ENCODE results near the gene NTRK1.

NTRK1 gene

DNA sequence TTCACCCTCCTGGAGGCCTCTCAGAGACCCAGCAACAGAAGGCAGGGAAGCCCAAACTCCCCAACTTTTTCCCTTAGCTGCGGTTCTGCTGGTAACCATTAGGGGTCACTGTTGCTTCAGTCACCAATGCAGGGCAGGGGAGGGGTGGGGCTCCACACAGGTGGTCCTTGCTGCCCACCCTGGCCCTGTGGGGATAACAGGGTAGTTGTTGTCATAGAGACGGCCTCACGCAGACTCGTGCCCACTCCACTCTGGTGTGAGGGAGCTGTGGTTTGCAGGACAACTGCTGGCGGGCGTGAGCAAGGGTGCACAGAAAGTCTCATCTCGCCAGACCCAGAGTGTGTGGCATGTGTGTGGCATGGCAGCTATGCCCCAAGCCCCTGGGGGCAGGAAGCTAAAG, 21.7 kb upstream of the NTRK1 start:
- DNase-seq (ENCODE audit: low spot score): peak; percentile 82

DNA sequence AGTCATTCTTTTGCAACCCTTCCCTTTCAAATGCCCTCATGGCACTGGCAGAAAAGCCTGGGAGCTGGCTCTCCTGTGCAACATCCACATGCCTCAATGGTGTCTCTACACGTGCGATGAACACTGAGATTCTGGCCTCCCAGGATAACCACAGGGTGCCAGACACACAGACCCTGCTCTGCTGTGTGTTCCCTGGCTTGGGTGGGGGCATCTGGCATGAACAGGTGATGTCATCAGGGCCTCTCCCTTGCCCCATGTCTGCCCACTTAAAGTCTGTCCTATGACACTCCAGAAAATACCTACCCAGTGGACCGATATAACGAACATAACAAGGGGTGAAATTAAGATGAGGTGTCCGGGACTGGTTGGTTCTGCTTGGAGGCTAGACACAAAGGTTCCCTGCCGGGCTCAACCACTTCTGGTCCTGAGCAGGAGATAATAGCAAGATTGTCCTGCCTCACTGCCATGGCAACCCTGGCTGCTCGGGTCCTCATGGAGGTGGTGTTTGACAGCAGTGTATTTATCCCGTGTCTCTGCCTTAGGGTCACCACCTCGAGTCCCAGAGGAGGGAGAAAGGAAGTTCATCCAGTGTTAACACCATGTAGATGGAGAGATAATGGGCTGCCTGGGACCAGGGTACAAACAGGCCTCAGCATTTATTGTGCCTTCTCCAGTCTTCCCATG, 21.1 kb upstream of the NTRK1 start:
- no peak for DNase-seq (ENCODE audit: low spot score)

DNA sequence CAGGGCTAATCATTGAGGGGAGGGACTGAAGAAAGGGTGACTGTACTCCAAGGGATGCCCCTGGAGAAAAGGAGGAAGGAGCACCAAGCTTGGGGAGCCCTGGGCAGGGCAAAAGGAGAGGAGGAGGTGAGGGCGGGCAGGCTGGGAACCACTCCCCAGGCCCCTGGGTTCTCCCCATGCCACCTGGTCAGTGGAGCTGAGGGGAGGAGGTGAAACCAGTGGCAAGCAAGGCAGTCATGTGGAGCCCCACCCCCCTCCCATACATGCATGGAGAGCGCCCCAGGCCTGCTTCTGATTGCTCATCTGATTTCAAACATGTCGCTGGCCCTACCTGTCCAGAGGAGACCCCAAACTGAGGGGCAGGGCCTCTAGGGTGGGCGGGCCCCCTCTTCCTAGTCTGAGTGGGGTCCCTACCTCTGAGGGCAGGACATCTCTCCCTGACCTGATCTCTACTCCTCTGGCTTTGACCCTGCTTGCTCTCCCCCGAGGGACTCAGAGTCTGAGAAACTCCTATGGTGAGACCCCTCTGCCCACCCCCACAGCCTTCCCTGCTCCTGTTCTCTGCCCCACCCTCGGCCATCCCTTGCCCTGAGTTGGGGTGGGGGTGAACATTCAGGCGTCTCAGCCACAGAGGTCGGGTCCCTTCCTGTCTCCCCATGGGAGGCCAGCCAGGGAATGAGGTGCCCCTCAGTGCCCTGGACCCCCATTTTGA, 20.3 kb upstream of the NTRK1 start:
- DNase-seq (ENCODE audit: low spot score): no peak

DNA sequence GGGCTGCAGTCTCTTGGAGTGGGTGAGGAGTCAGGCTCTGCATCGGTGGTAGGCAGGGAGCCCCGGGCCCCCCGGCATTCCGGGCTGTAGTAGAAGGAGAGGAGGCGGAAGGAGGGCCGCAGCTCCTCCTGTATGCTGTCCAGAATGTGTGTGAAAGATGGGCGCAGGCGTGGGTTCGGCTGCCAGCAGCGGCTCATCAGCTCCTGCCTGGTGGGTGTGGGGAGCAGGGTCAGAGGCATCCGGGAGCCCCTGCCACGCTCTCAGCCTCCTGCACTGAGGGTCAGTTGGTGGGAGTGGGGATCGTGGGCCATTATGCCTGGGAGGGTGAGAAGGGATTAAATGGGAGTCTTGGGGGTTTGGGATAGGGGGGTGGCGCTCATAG, 19.8 kb upstream of the NTRK1 start:
- DNase-seq (ENCODE audit: low spot score): no peak

DNA sequence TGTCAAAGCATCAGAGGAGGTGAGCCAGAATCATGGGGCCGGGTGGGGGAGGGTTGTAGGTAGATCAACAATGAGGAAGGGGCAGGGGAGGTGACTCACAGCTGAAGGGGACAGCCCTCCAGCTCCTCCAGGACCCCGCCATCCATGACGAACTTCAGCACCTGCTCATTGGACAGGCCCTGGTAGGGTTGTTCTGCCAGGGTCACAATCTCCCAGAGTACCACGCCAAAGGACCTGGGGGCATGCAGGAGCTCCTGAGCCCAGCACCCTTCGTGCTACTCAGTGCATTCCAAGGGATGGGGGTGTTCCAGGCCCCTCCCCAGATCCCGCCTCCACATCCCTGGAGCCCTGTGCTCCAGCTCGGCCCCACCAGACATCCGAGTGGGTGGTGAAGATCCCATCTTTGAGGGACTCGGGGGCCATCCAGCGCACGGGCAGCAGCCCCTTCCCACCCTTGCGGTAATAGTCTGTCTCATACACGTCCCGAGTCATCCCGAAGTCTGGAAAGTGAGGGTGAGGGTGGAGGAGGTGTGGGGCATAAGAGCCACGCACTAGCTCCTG, 19.3 kb upstream of the NTRK1 start:
- no peak for DNase-seq (ENCODE audit: low spot score)

DNA sequence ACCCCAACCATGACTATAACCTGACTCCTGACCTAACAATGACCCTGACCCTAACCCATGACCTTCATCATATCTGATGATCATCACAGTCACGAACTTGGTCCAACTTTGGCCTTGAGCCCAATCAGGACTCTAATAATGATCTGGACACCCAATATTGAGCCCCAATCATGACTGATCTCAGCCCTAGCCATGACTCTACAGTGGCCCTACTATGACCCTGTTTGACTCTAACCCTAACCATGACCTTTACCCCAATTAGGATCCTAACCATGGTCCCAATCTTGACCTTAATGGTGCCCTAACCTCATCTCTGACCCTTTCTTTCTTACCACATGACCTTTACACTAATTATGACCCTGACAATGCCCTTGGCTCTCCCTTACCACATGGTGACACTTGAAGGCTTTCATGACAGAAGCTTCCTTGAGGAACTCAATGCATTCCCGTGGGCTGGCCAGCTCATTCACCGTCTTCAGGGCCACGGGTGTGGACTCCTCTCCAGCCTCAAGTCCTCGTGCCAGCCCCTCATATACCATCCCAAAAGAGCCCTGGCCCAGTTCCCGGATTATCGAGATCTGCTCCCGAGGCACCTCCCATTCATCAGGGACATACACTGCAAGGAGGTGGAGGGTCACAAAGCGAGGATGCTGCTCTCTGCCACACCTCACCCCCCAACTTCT, 17.9 kb upstream of the NTRK1 start:
- no peak for DNase-seq (ENCODE audit: low spot score)

DNA sequence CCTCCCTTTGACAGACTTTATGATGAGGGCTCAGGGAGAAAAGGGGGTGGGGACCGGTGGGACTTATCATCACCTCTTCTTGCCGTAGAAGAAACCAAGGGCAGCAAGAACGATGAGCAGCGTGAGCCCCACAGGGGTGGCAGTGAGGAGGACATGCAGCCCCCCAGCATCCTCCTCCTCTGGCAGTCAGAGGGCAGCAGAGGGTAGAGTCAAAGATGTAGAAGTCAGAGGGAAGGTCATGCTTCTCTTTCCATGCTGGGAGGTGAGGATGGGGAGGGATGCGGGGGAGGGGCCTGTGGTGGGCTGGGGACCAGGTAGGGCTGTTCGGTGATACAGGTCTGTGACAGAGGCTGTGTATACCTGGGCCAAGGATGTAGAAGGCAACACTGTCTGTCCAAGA, 16.6 kb upstream of the NTRK1 start:
- DNase-seq (ENCODE audit: low spot score): no peak

DNA sequence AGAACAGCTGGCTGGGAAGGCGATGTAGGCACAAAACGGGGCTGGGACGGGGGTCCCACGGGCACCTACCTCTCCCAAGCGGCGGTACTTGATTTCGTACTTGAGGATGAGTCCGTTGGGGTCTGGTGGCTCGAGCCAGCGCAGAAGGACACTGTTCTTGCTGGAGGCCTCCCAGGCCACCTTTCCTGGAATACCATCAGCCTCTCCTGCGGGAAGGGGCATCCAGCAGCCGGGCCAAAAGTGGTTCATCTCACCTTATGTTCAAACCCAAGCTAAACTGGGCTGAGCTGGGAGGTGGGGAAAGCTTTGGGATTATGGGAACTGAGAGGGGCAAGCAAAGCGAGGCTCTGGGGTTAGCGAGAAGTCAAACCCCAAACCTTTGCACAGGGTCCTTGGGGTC, 16.0 kb upstream of the NTRK1 start:
- no peak for DNase-seq (ENCODE audit: low spot score)

DNA sequence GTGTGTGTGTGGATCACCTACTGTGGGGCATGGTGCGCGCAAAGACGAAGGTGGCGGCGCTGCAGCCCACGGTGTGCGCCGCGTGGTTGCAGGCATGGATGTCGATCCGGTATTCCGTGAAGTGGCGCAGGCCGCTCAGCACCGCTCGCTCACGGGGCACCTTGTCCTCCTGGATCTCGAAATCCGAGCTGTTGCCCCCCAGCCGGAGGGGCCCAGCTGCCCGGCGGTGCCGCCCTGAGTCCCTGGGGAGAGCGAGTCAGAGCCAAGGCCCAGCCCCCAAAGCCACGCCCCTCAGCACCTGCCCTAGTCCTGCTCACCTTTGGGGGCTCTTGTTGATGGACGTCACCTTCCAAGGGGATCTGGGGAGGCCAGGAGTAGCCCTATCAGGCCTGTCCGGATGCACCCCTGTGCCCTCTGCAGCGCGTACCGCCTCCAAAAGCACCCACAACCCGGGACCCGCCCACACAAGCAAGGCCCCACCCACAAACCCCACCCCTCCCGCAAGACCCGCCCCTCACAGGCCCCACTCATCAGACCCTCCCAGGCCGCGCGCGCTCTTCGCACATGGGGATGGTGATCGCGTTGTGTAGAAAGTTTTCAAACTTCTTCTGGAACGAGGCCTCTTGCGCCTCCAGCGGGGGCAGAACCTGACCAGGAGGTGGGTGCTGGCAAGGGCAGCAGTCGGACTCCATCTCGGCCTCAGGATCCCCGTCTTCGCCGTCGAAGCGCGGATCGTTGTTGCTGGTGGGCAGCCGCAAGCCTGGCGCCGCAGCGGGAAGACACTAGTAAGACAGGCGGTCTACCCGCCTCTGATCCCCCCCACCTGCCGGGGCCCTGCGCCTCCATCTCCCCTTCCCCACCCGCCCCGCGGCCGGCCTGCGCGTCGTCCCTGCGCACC, 15.4 kb upstream of the NTRK1 start:
- DNase-seq (ENCODE audit: low spot score): peak; percentile 37

DNA sequence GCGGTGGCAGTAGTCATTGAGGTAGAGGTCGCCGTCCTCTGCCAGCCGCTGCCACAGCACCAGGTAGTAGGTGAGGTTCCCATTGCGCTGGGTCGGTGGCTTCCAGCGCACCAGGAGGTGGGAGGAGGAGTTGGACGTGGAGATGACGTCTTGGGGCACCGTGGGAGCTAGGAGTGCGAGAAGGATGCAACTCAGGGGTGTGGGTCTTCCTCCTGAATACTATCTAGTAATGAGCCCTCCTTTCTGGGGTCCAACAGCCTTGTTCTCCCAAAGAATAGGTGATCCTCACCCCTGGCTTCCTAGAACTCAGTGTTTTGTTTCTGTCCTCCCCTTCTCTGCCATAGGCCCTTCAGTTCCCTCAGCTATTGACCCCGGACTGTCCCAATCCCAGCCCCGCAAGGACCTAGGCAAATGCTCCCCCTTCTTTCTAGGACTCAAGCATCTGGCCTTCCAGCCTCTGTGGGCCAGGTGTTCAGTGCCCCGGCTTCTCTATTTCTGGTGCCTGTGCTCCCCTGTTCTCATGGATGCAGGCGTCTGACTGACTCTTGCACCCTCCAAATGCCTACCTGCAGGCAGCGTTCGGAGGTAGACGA, 14.6 kb upstream of the NTRK1 start:
- no peak for DNase-seq (ENCODE audit: low spot score)

DNA sequence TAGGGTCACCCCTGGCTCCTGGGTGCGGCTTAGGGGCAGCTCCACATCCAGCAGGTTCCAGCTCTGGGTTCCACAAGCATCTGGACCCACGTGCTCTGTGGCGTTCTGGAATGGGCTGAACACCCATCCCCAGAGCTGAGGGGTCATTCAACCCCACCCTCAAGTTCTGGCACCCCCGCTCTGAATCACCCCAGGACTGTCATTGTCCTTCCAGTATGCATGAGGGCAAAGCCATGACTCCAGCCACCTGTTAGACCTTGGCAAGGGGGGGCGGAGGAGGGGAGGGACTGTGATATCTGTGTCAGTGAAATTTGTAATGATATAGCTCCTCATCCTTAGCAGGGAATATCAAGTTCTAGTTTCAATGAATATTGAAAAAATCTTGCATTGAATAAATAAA, 14.0 kb upstream of the NTRK1 start:
- DNase-seq (ENCODE audit: low spot score): no peak

DNA sequence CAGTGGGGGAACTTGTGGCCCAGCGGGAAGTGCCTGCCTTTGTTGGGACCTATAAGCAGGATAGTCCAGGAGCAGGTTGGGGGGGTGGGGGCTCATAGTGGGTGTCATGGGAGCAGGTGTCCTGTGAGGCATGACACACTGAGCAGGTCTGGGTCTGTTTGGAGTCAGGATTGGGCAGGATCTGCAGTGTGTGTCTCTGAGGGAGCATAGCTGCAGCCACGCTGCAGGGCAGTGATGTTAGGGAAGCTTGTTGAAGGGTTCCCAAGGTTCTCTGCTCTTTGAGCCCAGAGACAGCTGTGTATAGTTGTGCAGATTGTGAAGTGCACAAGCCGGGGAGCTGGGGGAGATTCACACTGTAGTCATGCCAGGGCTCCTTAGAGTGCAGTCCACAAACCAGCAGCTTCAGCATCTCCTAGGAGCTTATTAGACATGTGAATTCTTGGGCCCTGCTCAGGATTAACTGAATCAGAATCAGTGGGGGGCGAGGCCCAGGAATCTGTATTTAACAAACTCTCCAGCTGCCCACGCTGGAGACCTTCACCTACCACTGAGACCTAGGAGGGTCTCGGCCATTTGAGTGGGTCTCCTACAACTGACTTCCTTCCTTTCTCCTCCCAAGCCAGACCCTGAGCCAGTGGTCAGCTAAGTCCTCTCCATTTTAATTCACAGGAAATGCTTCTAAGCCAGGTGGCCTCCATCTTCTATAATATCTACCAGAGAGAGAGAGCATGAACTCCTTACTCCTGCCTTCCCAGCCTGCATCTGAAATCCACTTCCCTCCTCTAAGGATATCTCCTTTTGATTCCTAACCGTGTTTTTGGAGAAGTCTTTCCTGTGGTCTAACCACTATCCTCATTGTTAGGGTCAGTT, 12.8 kb upstream of the NTRK1 start:
- no peak for DNase-seq (ENCODE audit: low spot score)

DNA sequence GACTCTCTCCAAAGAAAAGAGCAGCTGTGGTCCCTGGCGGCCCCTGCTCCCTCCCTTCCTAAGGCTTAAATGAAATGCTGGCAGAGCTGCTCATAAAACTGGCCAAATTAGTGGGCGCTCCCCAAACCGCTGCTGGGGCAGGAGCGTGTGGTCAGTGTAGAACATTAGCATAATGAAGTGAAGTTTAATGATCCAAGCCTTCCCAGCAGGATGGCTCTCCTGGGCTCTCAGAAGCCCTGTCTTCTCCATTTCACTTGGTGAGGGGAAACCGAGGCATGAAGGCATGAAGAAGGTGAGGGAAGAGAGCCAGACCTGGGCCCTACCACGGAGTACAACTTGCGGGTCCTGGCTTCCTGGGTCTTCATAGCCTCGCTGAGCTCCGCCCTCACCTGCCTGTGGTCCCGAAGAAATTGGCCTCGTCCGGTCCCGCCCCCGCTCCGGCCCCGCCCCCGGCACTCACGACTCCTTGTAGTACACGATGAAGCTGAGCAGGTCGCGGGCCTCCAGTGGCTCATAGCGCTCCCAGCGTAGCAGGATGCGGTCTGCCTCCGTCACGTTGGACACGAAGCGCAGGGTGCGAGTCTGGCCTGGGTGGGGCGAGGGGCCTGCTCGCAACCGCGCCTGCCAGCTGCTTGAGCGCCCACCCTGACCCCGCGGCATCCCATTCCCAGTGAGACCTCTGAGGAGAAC, 12.1 kb upstream of the NTRK1 start:
- peak; percentile 35 for DNase-seq (ENCODE audit: low spot score)

DNA sequence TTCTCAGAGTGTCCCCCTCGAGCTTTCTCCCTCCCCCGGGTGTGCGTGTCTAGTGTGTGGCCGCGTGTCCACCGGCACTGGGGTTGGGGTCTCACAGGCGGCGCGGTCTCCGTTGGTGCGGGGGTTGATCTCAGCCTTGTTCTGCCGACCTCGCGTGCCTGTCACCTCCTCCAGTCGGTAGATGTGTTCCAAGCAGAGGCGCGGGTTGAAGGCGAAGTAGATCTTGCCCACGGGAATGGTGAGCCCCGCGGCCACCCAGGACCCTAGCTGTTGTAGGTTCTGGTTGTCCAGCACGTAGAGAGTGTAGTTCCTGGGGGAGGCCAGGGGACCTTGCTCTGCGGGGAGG, 11.5 kb upstream of the NTRK1 start:
- no peak for DNase-seq (ENCODE audit: low spot score)

DNA sequence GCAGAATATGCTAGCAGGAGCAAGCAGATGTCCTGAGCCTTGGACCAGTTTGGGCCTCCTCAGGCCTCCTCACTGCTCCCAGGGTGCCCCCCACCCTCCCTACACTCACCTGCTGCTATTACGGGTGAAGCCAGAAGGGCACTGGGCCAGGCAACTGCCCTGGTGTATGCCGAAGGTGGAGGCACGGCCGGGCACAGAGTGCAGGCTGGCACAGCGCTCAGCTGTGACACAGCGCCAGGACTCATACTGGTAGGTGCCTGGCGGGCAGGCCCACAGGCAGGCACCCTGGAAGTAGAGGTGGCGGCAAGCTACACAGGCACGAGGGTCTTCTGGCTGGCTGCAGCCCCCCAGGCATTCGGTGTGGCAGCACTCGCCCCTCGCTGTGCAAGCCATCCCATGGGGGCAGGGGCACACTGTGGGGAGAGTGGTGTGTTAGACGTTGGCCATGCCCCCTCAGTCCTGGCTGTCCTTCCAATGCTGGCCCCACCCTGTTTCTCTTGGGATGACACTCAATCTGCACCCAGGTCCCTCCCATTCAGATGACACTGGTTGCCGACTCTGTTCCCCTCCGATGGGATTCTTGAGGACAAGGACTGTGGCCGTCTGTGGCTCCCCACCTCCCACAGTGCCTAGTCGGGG, 8.8 kb upstream of the NTRK1 start:
- no peak for DNase-seq (ENCODE audit: low spot score)

DNA sequence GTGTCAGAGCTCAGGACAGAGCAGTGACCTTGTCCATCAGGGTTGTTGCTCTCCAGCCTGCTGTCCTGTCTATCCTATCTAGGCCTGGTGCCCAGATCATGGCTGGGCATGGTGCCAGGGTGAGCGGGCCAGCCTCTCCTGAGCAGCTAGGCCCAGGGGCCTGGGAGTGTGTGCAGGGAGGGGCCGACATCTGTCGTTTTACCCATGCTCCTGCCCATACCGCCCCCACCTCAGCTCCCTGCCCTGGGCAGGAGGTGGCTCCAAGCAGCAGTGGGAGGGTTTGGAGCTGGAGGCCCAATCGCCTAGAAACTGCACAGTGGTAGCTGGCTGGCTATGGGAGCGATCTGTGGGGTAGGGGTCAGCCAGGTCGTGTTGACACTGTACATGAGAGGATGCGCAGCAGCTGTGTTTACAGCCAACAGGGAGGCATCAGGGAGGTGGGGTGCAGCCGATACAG, 8.2 kb upstream of the NTRK1 start:
- DNase-seq (ENCODE audit: low spot score): peak; percentile 45

DNA sequence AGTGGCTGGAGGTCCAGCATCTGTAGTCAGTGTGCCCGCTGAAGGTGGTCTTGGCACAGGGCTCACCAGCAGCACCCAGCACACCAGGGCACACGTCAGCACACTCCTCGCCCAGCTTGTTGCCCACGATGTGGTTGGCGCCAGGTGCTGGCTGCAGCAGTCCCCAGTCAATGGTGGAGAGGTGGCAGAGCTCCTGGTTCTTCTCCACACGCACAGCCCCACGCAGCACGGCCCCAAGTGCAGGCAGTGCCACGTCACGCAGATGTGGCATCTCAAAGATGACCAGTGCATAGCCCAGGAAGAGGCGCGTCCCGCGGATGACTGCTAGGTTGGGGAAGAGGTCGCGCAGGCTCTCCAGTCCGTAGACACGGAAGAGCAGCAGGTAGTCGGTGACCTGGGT, 6.9 kb upstream of the NTRK1 start:
- DNase-seq (ENCODE audit: low spot score): no peak

DNA sequence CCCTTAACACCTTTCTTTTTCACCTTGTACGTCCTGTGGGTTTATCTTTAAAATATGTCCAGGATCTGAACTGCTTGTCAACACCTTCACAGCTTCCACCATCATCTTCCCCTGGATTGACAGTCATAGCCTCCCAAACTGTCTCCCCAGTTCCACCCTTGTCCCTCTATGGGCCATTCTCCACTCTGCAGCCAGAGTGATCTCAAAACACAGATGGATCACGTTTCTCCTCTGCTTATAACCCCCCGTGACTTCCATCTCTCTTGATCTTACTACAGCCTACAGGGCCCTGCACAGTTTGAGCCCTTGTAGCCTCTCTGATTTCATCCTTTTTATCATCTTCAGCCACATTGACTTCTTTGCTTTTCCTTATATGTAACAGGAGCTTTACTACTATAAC, 6.0 kb upstream of the NTRK1 start:
- no peak for DNase-seq (ENCODE audit: low spot score)

DNA sequence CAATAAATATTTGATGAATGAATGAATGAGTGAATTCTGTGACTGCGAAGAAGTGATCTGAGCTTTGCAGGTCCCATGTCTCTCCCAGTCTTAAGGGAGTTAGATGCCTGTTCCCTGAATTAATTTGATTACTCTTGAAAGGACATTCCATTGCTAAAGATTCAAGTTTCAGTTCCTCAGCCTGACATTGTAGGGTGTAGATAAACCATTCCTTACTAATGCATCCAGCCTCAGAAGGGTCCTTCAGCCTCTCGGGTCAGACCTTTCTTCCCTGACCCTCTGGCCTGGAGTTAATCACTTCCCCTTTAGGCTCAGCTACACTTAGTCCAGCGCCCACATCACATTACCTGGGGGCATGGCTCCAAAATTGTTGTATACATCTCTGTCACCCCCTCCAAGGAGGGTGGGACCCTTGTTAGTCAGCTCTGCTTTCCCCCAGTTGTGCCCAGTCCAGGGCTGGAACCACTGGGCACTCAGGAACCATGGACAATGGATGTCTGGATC, 4.3 kb upstream of the NTRK1 start:
- no peak for DNase-seq (ENCODE audit: low spot score)

Data from GM03348 (cell line).